SJSA1 (cell line): ENCODE data around the gene SHANK3. TPM values are rescaled to one million over a fixed set of nuclear protein-coding genes. Genes with fewer than 3 reads are reported as not detected.

ENCODE experiments used
- DNase-seq, 2 experiments: peaks; one replicate each; pipeline ENCODE4 v3.0.0-alpha.2; 2015 to 2020; ENCODE audit warnings: low spot score in 2 of 2, low read depth in 1 of 2
- H3K27ac ChIP-seq: fragments of 250-450 bp; sonication (Bioruptor Pico); 2 replicates; pipeline ENCODE4 v1.5.1; 2020; ENCODE audit warnings: mild to moderate bottlenecking, moderate library complexity
- H3K27me3 ChIP-seq: fragments of 250-450 bp; sonication (Bioruptor Pico); replicated peaks from 2 replicates; pipeline ENCODE4 v1.5.1; 2020; ENCODE audit warnings: mild to moderate bottlenecking, moderate library complexity
- H3K36me3 ChIP-seq: fragments of 250-450 bp; sonication (Bioruptor Pico); 2 replicates; pipeline ENCODE4 v1.5.1; 2020; ENCODE audit warnings: mild to moderate bottlenecking
- H3K4me1 ChIP-seq: fragments of 250-450 bp; sonication (Bioruptor Pico); replicated peaks from 2 replicates; pipeline ENCODE4 v1.6.1; 2021; ENCODE audit warnings: mild to moderate bottlenecking
- H3K4me3 ChIP-seq: fragments of 250-450 bp; sonication (Bioruptor Pico); 2 replicates; pipeline ENCODE4 v1.5.1; 2020; ENCODE audit warnings: mild to moderate bottlenecking
- H3K9me3 ChIP-seq: fragments of 250-450 bp; sonication (Bioruptor Pico); replicated peaks from 2 replicates; pipeline ENCODE4 v1.5.1; 2020; ENCODE audit warnings: mild to moderate bottlenecking
- total RNA-seq: library from RNA; depleted of rRNA; stranded (reverse); fragments of >200 nt; shearing (Covaris generic); gene quantifications from 2 replicates; pipeline ENCODE4 v1.2.3, GENCODE V29; 2014

Gene SHANK3
- total RNA-seq, 1 experiment from 2014 or later, result 0.53 TPM

- H3K9me3 ChIP-seq, result no peaks in the 10 kb centered on the region
- DNase-seq, result no peak
- no peak overlapping the region for H3K4me3 ChIP-seq
- H3K4me1 ChIP-seq, result no peaks in the 10 kb centered on the region
- H3K36me3 ChIP-seq, result no peaks in the 10 kb centered on the region
- no peak overlapping the region for H3K27ac ChIP-seq
- peaks cover 40% of the 10 kb centered on the region for H3K27me3 ChIP-seq
Measured at GRCh38 chr22:50665738-50666137, 6.9 kb upstream of the SHANK3 start.

GRCh38 chr22:50670513-50670912, 2.1 kb upstream of the SHANK3 start:
- no peaks in the 10 kb centered on the region for H3K4me1 ChIP-seq

GRCh38 chr22:50670914-50671538, 1.6 kb upstream of the SHANK3 start:
- Histone ChIP-seq H3K27me3 (peaks cover 73% of the 10 kb centered on the region), H3K27ac (no peak overlapping the region), H3K9me3 (0 out of 2 replicates have a peak, but pooled peaks cover 2% of the 10 kb centered on the region), H3K4me3 (no peak overlapping the region), H3K4me1 (no peaks in the 10 kb centered on the region), H3K36me3 (no peaks in the 10 kb centered on the region)
- no peak for DNase-seq

More at GRCh38 chr22:50670513-50670912, 2.1 kb upstream of the SHANK3 start:
- Histone ChIP-seq H3K4me3 (no peak overlapping the region), H3K27me3 (peaks cover 68% of the 10 kb centered on the region), H3K9me3 (0 out of 2 replicates have a peak, but pooled peaks cover 2% of the 10 kb centered on the region), H3K27ac (no peak overlapping the region), H3K36me3 (no peaks in the 10 kb centered on the region)
- DNase-seq, result no peak

- Histone ChIP-seq H3K9me3 (0 out of 2 replicates have a peak, but pooled peaks cover 2% of the 10 kb centered on the region), H3K27ac (no peak overlapping the region), H3K27me3 (peaks cover 80% of the 10 kb centered on the region), H3K4me1 (no peaks in the 10 kb centered on the region), H3K4me3 (no peak overlapping the region), H3K36me3 (no peaks in the 10 kb centered on the region)
- no peak for DNase-seq
Measured at GRCh38 chr22:50671641-50672040, 982 bp upstream of the SHANK3 start.

GRCh38 chr22:50672041-50672440, 582 bp upstream of the SHANK3 start:
- Histone ChIP-seq H3K27ac (no peak overlapping the region), H3K9me3 (0 out of 2 replicates have a peak, but pooled peaks cover 2% of the 10 kb centered on the region), H3K4me1 (no peaks in the 10 kb centered on the region), H3K36me3 (no peaks in the 10 kb centered on the region), H3K4me3 (no peak overlapping the region), H3K27me3 (peaks cover 80% of the 10 kb centered on the region)
- DNase-seq, result no peak

GRCh38 chr22:50673231-50674129, 857 bp downstream of the SHANK3 start:
- peaks cover 70% of the 10 kb centered on the region for H3K27me3 ChIP-seq
- H3K4me3 ChIP-seq, result no peak overlapping the region
- H3K9me3 ChIP-seq, result 0 out of 2 replicates have a peak, but pooled peaks cover 2% of the 10 kb centered on the region
- no peak overlapping the region for H3K27ac ChIP-seq
- DNase-seq, result peak in 1 of 2 experiments; percentile 28
- no peaks in the 10 kb centered on the region for H3K4me1 ChIP-seq
- H3K36me3 ChIP-seq, result no peaks in the 10 kb centered on the region

- no peak overlapping the region for H3K27ac ChIP-seq
- no peak for DNase-seq
- H3K4me3 ChIP-seq, result no peak overlapping the region
- peaks cover 64% of the 10 kb centered on the region for H3K27me3 ChIP-seq
- no peaks in the 10 kb centered on the region for H3K36me3 ChIP-seq
- no peaks in the 10 kb centered on the region for H3K4me1 ChIP-seq
- H3K9me3 ChIP-seq, result 0 out of 2 replicates have a peak, but pooled peaks cover 2% of the 10 kb centered on the region
Measured at GRCh38 chr22:50674130-50674500, 1.5 kb downstream of the SHANK3 start.

GRCh38 chr22:50674606-50675552, 2.3 kb downstream of the SHANK3 start:
- H3K4me1 ChIP-seq, result no peaks in the 10 kb centered on the region
- no peak overlapping the region for H3K4me3 ChIP-seq
- no peaks in the 10 kb centered on the region for H3K36me3 ChIP-seq
- no peak overlapping the region for H3K27ac ChIP-seq
- H3K27me3 ChIP-seq, result peaks cover 62% of the 10 kb centered on the region
- 0 out of 2 replicates have a peak, but pooled peaks cover 2% of the 10 kb centered on the region for H3K9me3 ChIP-seq
- peak in 1 of 2 experiments; percentile 44 for DNase-seq

GRCh38 chr22:50675553-50676179, 3.0 kb downstream of the SHANK3 start:
- 0 out of 2 replicates have a peak, but pooled peaks cover 2% of the 10 kb centered on the region for H3K9me3 ChIP-seq
- peaks cover 57% of the 10 kb centered on the region for H3K27me3 ChIP-seq
- no peaks in the 10 kb centered on the region for H3K36me3 ChIP-seq
- no peak for DNase-seq
- H3K4me1 ChIP-seq, result no peaks in the 10 kb centered on the region
- H3K4me3 ChIP-seq, result no peak overlapping the region
- H3K27ac ChIP-seq, result no peak overlapping the region

GRCh38 chr22:50676180-50676636, 3.6 kb downstream of the SHANK3 start:
- Histone ChIP-seq H3K36me3 (no peaks in the 10 kb centered on the region), H3K4me1 (no peaks in the 10 kb centered on the region), H3K27me3 (peaks cover 53% of the 10 kb centered on the region), H3K9me3 (0 out of 2 replicates have a peak, but pooled peaks cover 2% of the 10 kb centered on the region), H3K27ac (no peak overlapping the region), H3K4me3 (no peak overlapping the region)
- DNase-seq, result peak in 1 of 2 experiments; percentile 38

GRCh38 chr22:50676661-50677492, 4.3 kb downstream of the SHANK3 start:
- Histone ChIP-seq H3K27ac (no peak overlapping the region), H3K27me3 (peaks cover 46% of the 10 kb centered on the region), H3K4me3 (no peak overlapping the region), H3K9me3 (0 out of 2 replicates have a peak, but pooled peaks cover 2% of the 10 kb centered on the region), H3K4me1 (no peaks in the 10 kb centered on the region), H3K36me3 (no peaks in the 10 kb centered on the region)
- DNase-seq, result peak in 1 of 2 experiments; percentile 29
